Smooth muscle cell (in vitro differentiated cells): ENCODE data around the gene GIGYF1. TPM values are rescaled to one million over a fixed set of nuclear protein-coding genes. Genes with fewer than 3 reads are reported as not detected.

Experiments used
- DNase-seq: peaks from one replicate; lab custom pipeline; 2025; ENCODE audit not compliant: unreplicated experiment; lab: John Stamatoyannopoulos, UW
- H2AFZ ChIP-seq: fragments of 200-600 bp; sonication (generic); 2 replicates; pipeline ENCODE4 v1.6.0; 2016; ENCODE audit warnings: antibody characterized with exemption, low read depth, mild to moderate bottlenecking
- H3F3A ChIP-seq: fragments of 200-600 bp; sonication (generic); 2 replicates; pipeline ENCODE4 v1.6.0; 2017; ENCODE audit warnings: antibody characterized with exemption, low read depth
- H3K27ac ChIP-seq: fragments of 200-600 bp; sonication (generic); 2 replicates; pipeline ENCODE4 v1.5.1; 2016; ENCODE audit warnings: low read depth, mild to moderate bottlenecking
- H3K27me3 ChIP-seq: fragments of 200-600 bp; sonication (generic); 2 replicates; pipeline ENCODE4 v1.6.1; 2016; ENCODE audit warnings: low read depth, mild to moderate bottlenecking
- H3K36me3 ChIP-seq: fragments of 200-600 bp; sonication (generic); 2 replicates; pipeline ENCODE4 v1.5.1; 2016; ENCODE audit warnings: low read depth
- H3K4me1 ChIP-seq: fragments of 200-600 bp; sonication (generic); 2 replicates; pipeline ENCODE4 v1.5.1; 2016; ENCODE audit warnings: low read depth
- H3K4me2 ChIP-seq: fragments of 200-600 bp; sonication (generic); 2 replicates; pipeline ENCODE4 v1.6.0; 2016; ENCODE audit warnings: mild to moderate bottlenecking
- H3K4me3 ChIP-seq: fragments of 200-600 bp; sonication (generic); 2 replicates; pipeline ENCODE4 v1.5.1; 2016; ENCODE audit warnings: mild to moderate bottlenecking
- H3K79me2 ChIP-seq: fragments of 200-600 bp; sonication (generic); 2 replicates; pipeline ENCODE4 v1.6.0; 2016; ENCODE audit warnings: low read depth, mild to moderate bottlenecking
- H3K9ac ChIP-seq: fragments of 200-600 bp; sonication (generic); 2 replicates; pipeline ENCODE4 v1.6.0; 2016; ENCODE audit warnings: low read depth
- H3K9me3 ChIP-seq: fragments of 200-600 bp; sonication (generic); replicated peaks from 2 replicates; pipeline ENCODE4 v1.5.1; 2016; ENCODE audit warnings: low read depth
- H4K20me1 ChIP-seq: fragments of 200-600 bp; sonication (generic); 2 replicates; pipeline ENCODE4 v1.6.0; 2016; ENCODE audit warnings: low read depth
- CTCF ChIP-seq: fragments of 200-600 bp; sonication (generic); IDR thresholded peaks from 2 replicates; pipeline ENCODE4 v1.5.1; 2017; ENCODE audit warnings: borderline replicate concordance, mild to moderate bottlenecking, antibody characterized with exemption; ENCODE audit not compliant: insufficient read depth, poor library complexity, severe bottlenecking
- WGBS: methylation state at CpG from one replicate; pipeline ENCODE4 v1.1.7; 2016; ENCODE audit warnings: low lambda C conversion rate; 5-methylcytosine and 5-hydroxymethylcytosine counted together
- polyA plus RNA-seq: library from polyadenylated mRNA; unstranded; fragments of >200 nt; fragmentation: Nextera tagmentation; extraction: Ambion mirVana; gene quantifications from 2 replicates; pipeline ENCODE4 v1.2.1, GENCODE V29; 2016
- total RNA-seq: library from RNA; depleted of rRNA; stranded (reverse); fragments of >200 nt; gene quantifications from 2 replicates; pipeline ENCODE4 v1.2.3, GENCODE V29; 2014

The GIGYF1 gene
- total and polyA plus RNA-seq, 2 experiments from 2014 or later: 8.5 to 13.1 TPM

GRCh38 chr7:100731937-100732636 is 38.0 kb upstream of the GIGYF1 start:
- Histone ChIP-seq H3K79me2 (no peaks in the 10 kb centered on the region), H3K9me3 (no peaks in the 10 kb centered on the region), H2AFZ (no peak overlapping the region), H3K27ac (no peak overlapping the region), H3K9ac (no peak overlapping the region), H3K4me3 (no peak overlapping the region), H3K27me3 (peaks cover 6% of the 10 kb centered on the region), H3K36me3 (no peaks in the 10 kb centered on the region), H4K20me1 (no peaks in the 10 kb centered on the region), H3K4me1 (no peaks in the 10 kb centered on the region), H3K4me2 (no peak overlapping the region), H3F3A (no peaks in the 10 kb centered on the region)
- DNase-seq: no peak
- 89% methylated on average over 11 of the region's 11 CpGs for WGBS
- no peak for TF ChIP-seq CTCF

DNA sequence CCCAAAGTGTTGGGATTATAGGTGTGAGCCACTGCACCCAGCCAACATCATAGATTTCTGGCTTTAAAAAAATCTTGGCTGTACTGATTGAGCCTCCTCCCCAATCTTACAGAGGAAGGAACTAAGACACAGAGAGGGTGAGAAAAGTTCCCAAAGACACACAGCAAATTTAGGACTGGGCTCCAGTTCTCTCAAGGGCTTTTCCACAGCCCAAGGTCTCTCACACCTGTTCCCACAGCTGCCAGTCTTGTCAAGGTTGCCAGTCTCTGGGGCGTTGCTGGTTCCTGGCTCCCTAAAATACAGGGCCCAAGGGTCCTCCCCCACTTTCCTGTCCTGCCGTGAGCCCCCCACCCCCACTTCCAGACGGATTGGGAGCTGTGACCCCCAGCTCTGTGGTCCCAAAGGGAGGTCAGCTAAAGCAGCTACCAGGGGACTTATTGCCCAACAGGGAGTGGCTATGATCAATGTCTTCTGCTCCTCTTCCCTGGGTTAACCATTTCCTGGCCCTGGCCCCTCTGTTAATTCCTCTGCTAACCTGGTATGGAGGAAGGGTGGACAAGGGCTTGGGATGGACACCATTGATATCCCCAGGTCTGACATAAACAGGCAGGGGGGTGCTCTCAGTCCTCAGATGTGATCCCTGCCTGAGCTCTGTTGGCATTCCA is 36.2 kb upstream of the GIGYF1 start:
- no peaks in the 10 kb centered on the region for H3K9me3 ChIP-seq
- no peak for DNase-seq
- H3K4me2 ChIP-seq: no peak overlapping the region
- H3K4me1 ChIP-seq: peaks cover 3% of the 10 kb centered on the region
- H3K36me3 ChIP-seq: no peaks in the 10 kb centered on the region
- H3K9ac ChIP-seq: no peak overlapping the region
- H3F3A ChIP-seq: peaks cover 3% of the 10 kb centered on the region
- 70% methylated on average over 3 of the region's 3 CpGs for WGBS
- no peak overlapping the region for H3K27ac ChIP-seq
- H3K79me2 ChIP-seq: no peaks in the 10 kb centered on the region
- no peaks in the 10 kb centered on the region for H4K20me1 ChIP-seq
- H2AFZ ChIP-seq: no peak overlapping the region
- no peak overlapping the region for H3K4me3 ChIP-seq
- H3K27me3 ChIP-seq: peaks cover 6% of the 10 kb centered on the region
- TF ChIP-seq CTCF: no peak

GRCh38 chr7:100728196-100728595 is 34.1 kb upstream of the GIGYF1 start:
- H3K4me3 ChIP-seq: no peak overlapping the region
- H3K36me3 ChIP-seq: no peaks in the 10 kb centered on the region
- no peak overlapping the region for H3K4me2 ChIP-seq
- peaks cover 13% of the 10 kb centered on the region for H3K27me3 ChIP-seq
- no peaks in the 10 kb centered on the region for H4K20me1 ChIP-seq
- no peak for TF ChIP-seq CTCF
- 86% methylated on average over 8 of the region's 8 CpGs for WGBS
- no peak overlapping the region for H3K9ac ChIP-seq
- H3K4me1 ChIP-seq: peaks cover 3% of the 10 kb centered on the region
- H3F3A ChIP-seq: peaks cover 3% of the 10 kb centered on the region
- DNase-seq: no peak
- no peak overlapping the region for H2AFZ ChIP-seq
- H3K9me3 ChIP-seq: no peaks in the 10 kb centered on the region
- no peak overlapping the region for H3K27ac ChIP-seq
- H3K79me2 ChIP-seq: no peaks in the 10 kb centered on the region
